Measurements from ENCODE around the gene KRTAP4-7.

DNA sequence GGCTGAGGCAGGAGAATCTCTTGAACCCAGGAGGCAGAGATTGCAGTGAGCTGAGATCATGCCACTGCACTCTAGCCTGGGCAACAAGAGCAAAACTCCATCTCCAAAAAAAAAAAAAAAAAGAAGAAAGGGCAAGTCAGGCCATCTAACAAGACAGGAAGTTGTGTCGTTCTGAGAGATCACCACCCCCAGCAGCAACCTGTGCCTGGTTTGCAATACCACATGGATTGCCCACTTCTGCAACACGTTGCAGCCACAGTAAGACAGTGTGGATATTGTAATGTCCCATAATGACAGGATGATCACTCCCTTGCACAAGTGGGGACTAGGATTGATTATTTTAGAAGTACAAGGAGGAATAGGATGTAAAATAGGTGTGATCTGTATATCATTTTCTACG is 14.9 kb upstream of the KRTAP4-7 start:
- TF ChIP-seq RCOR1 (IDR thresholded peaks at IDR 0.05; ENCODE audit: low read depth, low read length) (no peak), SMC3 (IDR thresholded peaks at IDR 0.05) (no peak), RARB (CRISPR knock-in tag; IDR thresholded peaks at IDR 0.05) (no peak), ZFP36 (IDR thresholded peaks at IDR 0.05; ENCODE audit: borderline replicate concordance, partially characterized antibody) (no peak), NFE2L2 (conservative IDR thresholded peaks at IDR 0.05; ENCODE audit: low read length) (no peak), EP300 (IDR thresholded peaks at IDR 0.05) (no peak), MAZ (IDR thresholded peaks at IDR 0.05; ENCODE audit: borderline replicate concordance, low read depth, low read length) (no peak), MYC (IDR thresholded peaks at IDR 0.05; ENCODE audit: borderline replicate concordance, low read length) (no peak), POLR2A (IDR thresholded peaks at IDR 0.05; ENCODE audit: low read length) (no peak), HDAC2 (IDR thresholded peaks at IDR 0.05) (no peak)
- TF ChIP-seq, protein P1, sequence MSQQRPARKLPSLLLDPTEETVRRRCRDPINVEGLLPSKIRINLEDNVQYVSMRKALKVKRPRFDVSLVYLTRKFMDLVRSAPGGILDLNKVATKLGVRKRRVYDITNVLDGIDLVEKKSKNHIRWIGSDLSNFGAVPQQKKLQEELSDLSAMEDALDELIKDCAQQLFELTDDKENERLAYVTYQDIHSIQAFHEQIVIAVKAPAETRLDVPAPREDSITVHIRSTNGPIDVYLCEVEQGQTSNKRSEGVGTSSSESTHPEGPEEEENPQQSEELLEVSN (IDR thresholded peaks at IDR 0.05; ENCODE audit: borderline replicate concordance, low read depth) = no peak
- TF ChIP-seq, protein P2, sequence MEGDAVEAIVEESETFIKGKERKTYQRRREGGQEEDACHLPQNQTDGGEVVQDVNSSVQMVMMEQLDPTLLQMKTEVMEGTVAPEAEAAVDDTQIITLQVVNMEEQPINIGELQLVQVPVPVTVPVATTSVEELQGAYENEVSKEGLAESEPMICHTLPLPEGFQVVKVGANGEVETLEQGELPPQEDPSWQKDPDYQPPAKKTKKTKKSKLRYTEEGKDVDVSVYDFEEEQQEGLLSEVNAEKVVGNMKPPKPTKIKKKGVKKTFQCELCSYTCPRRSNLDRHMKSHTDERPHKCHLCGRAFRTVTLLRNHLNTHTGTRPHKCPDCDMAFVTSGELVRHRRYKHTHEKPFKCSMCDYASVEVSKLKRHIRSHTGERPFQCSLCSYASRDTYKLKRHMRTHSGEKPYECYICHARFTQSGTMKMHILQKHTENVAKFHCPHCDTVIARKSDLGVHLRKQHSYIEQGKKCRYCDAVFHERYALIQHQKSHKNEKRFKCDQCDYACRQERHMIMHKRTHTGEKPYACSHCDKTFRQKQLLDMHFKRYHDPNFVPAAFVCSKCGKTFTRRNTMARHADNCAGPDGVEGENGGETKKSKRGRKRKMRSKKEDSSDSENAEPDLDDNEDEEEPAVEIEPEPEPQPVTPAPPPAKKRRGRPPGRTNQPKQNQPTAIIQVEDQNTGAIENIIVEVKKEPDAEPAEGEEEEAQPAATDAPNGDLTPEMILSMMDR (IDR thresholded peaks at IDR 0.05) = no peak
- TF ChIP-seq, protein P3, sequence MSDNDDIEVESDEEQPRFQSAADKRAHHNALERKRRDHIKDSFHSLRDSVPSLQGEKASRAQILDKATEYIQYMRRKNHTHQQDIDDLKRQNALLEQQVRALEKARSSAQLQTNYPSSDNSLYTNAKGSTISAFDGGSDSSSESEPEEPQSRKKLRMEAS (IDR thresholded peaks at IDR 0.05) = no peak
